ENCODE data around the gene MYO3B. TPM values are rescaled to one million over a fixed set of nuclear protein-coding genes. Genes with fewer than 3 reads are reported as not detected.

Gene MYO3B
- total and polyA plus RNA-seq, 2 donors (not counting 1 experiment from before 2014, with no cell fraction given): not detected

- no peak overlapping the region for H3K4me3 Mint-ChIP-seq
- ATAC-seq (ENCODE audit: low read depth) (no peak), DNase-seq (no peak)
- no peak overlapping the region for H3K4me3 ChIP-seq (ENCODE audit: control extremely low read depth in 1 of 5, extremely low read depth in 1 of 5, insufficient read depth in 1 of 5, low read depth in 2 of 5, low read length in 4 of 5)
- H4K20me1 ChIP-seq (ENCODE audit: control insufficient read depth, insufficient read depth, low read length, poor library complexity, severe bottlenecking): no peaks in the 10 kb centered on the region
- H3K4me1 Mint-ChIP-seq: no peaks in the 10 kb centered on the region
- H3K4me1 ChIP-seq (ENCODE audit: control insufficient read depth in 2 of 2, insufficient read depth in 2 of 2, low read length in 2 of 2): no peaks in the 10 kb centered on the region
- H3K27ac Mint-ChIP-seq: no peak overlapping the region
- H3K9me3 Mint-ChIP-seq (ENCODE audit: insufficient read depth): no peaks in the 10 kb centered on the region
- peaks cover 12% of the 10 kb centered on the region for H3K27me3 Mint-ChIP-seq
- ChIA-PET CTCF (no interaction called here), POLR2A (no interaction called here)
- no peak overlapping the region for H3K9ac ChIP-seq (ENCODE audit: low read length)
- H3K36me3 ChIP-seq (replicated peaks in 1 of 2; ENCODE audit: control extremely low read depth in 1 of 2, control insufficient read depth in 1 of 2, extremely low read depth in 1 of 2, insufficient read depth in 2 of 2, low read length in 1 of 2): no peaks in the 10 kb centered on the region
- H3K27ac ChIP-seq (ENCODE audit: low read length in 2 of 2): no peak overlapping the region
- TF ChIP-seq CTCF (IDR thresholded peaks at IDR 0.05) (no peak), EZH2 (IDR thresholded peaks at IDR 0.05; ENCODE audit: borderline replicate concordance, insufficient read depth, low read depth, low read length, poor library complexity, severe bottlenecking) (no peak)
- no peaks in the 10 kb centered on the region for H3K79me2 ChIP-seq (ENCODE audit: control insufficient read depth, insufficient read depth, low read length)
- no peak overlapping the region for H2AFZ ChIP-seq (ENCODE audit: insufficient read depth, low read depth, low read length, poor library complexity, severe bottlenecking)
- no peaks in the 10 kb centered on the region for H3K9me3 ChIP-seq (ENCODE audit: control extremely low read depth in 1 of 3, control insufficient read depth in 2 of 3, insufficient read depth in 1 of 3, low read length in 2 of 3)
- no peak overlapping the region for H3K4me2 ChIP-seq (replicated peaks; ENCODE audit: low read depth, low read length, poor library complexity, severe bottlenecking)
- H3K27me3 ChIP-seq (replicated peaks in 1 of 4; ENCODE audit: control extremely low read depth in 1 of 4, control insufficient read depth in 3 of 4, insufficient read depth in 4 of 4, low read length in 3 of 4): no peaks in the 10 kb centered on the region
- intact Hi-C loops (cut with micrococcal nuclease): no loop called here
- WGBS (ENCODE audit: insufficient coverage): no CpG with 5 or more reads among the region's 1 CpG
These were observed 310.9 kb downstream of the MYO3B start for GRCh38 chr2:170488807-170489206.

GRCh38 chr2:170492010-170492409, 314.1 kb downstream of the MYO3B start:
- H3K9ac ChIP-seq (ENCODE audit: low read length): no peak overlapping the region
- DNase-seq: no peak
- Mint-ChIP-seq H3K27ac (no peak overlapping the region), H3K27me3 (peaks cover 15% of the 10 kb centered on the region), H3K4me3 (no peak overlapping the region), H3K9me3 (ENCODE audit: insufficient read depth) (no peaks in the 10 kb centered on the region), H3K4me1 (no peaks in the 10 kb centered on the region)
- ChIA-PET POLR2A (no interaction called here), CTCF (no interaction called here)
- no peak overlapping the region for H3K27ac ChIP-seq (ENCODE audit: low read length in 2 of 2)
- no peaks in the 10 kb centered on the region for H3K4me1 ChIP-seq (ENCODE audit: control insufficient read depth in 2 of 2, insufficient read depth in 2 of 2, low read length in 2 of 2)
- H4K20me1 ChIP-seq (ENCODE audit: control insufficient read depth, insufficient read depth, low read length, poor library complexity, severe bottlenecking): no peaks in the 10 kb centered on the region
- H2AFZ ChIP-seq (ENCODE audit: insufficient read depth, low read depth, low read length, poor library complexity, severe bottlenecking): no peak overlapping the region
- no peaks in the 10 kb centered on the region for H3K27me3 ChIP-seq (replicated peaks in 1 of 4; ENCODE audit: control extremely low read depth in 1 of 4, control insufficient read depth in 3 of 4, insufficient read depth in 4 of 4, low read length in 3 of 4)
- TF ChIP-seq EZH2 (IDR thresholded peaks at IDR 0.05; ENCODE audit: borderline replicate concordance, insufficient read depth, low read depth, low read length, poor library complexity, severe bottlenecking): no peak
- no peak for TF ChIP-seq CTCF (IDR thresholded peaks at IDR 0.05)
- no peaks in the 10 kb centered on the region for H3K9me3 ChIP-seq (ENCODE audit: control extremely low read depth in 1 of 3, control insufficient read depth in 2 of 3, insufficient read depth in 1 of 3, low read length in 2 of 3)
- no peaks in the 10 kb centered on the region for H3K79me2 ChIP-seq (ENCODE audit: control insufficient read depth, insufficient read depth, low read length)
- H3K4me2 ChIP-seq (replicated peaks; ENCODE audit: low read depth, low read length, poor library complexity, severe bottlenecking): no peak overlapping the region
- no peak overlapping the region for H3K4me3 ChIP-seq (ENCODE audit: control extremely low read depth in 1 of 5, extremely low read depth in 1 of 5, insufficient read depth in 1 of 5, low read depth in 2 of 5, low read length in 4 of 5)
- intact Hi-C loops (cut with micrococcal nuclease): no loop called here
- ATAC-seq (ENCODE audit: low read depth): no peak
- H3K36me3 ChIP-seq (replicated peaks in 1 of 2; ENCODE audit: control extremely low read depth in 1 of 2, control insufficient read depth in 1 of 2, extremely low read depth in 1 of 2, insufficient read depth in 2 of 2, low read length in 1 of 2): no peaks in the 10 kb centered on the region
- WGBS (ENCODE audit: insufficient coverage): no CpG with 5 or more reads among the region's 3 CpGs

Data from B cell (primary cell).